Activated CD4-positive, alpha-beta T cell treated with anti-CD3 and anti-CD28 coated beads, Interleukin-2, amount 50 U/mL, for 4 hours (primary cell): ENCODE data around the gene ABI2.

Source experiments
- DNase-seq, 2 experiments: peaks; one replicate each; pipeline ENCODE4 v3.0.0-alpha.2; 2020

ABI2 gene

DNA sequence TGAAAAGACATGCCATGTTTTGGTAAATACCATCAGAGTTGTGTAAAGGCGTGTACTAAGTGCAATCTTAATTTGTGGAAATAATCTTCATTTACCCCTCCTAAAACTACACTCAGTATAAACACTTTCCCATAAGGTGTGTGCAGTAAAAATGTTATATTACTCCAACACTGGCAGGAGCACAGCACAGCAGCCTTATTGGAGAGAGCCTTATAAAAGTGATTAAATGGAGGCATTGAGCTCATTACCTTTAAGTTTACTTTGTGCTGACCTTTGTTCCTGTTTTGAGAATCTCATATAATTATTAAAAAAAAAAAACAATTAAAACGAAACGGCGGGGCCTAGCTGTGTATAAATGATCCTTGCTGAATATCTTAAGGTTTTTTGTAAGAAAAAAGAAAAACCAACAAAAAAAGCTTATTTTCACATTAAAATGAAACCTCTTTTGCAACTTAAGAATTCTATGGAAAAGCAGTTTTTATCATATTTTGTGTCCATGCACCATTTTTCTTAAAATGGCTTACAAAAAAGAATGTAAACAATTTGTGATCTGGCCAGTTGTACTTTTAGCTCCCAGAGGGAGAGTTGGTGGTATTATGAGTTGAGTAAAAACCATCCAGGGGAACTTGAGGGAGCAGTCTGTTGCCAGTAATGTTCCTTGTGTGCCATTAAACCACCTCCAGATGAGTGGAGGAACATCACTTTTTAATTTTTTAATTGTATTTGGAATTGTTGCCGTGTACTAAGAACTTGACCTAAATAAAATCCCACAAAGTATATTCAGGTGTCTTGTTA lies 103.4 kb downstream of the ABI2 start:
- no peak for DNase-seq

DNA sequence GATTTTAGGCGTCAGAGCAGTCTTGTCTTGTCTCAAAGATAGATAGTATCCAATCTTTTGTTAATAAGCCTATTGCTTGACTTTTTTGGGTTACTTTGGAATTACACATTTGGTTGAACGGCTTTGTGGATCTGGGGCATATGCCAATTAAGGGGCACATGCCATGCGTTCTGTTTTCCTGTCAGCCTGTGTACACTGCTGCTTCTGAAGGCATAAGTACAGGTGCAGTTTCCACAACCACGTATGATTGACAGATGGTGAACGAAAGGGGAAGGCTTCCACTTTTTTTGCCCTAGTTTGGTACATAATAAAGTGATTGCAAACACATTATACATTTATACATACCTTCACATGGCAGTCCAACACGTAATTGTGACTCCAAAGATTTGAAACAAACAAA lies 104.6 kb downstream of the ABI2 start:
- DNase-seq = no peak

DNA sequence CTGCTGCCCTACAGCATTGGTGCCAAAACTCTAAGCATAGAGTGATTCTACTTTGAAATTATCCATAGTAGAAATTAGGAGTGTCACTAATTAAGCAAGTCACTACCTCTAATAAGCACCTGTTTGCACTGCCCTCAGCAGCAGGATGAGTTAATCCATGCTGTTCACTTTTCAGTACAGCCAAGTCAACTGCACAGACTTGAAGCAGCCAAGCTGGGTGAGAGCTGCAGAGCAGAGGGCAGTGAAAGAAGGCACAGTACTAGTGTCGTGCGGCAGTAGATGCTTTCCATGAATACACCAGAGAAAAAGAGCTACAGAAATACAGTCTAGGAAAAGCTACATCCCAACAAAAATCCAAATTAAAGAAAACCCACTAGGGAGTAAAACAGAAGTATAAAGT lies 108.3 kb downstream of the ABI2 start:
- no peak for DNase-seq

DNA sequence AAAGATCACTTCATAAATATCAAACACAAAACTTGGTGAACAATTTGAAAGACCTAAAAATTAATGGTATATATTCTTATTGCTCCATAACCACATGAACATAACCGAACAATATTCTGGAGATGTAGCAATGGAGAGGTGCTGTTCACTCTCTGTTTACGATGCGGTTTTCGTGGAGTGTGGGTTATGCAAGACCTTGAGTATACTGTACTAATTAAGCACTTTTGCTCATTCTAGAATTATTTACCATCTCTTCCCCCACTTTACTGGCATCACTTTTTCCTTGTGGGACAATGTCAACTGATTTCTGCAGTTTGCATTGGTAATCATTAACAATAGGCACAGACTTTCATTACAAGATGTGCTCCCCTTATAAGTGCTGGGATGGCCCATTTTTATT lies 109.3 kb downstream of the ABI2 start:
- DNase-seq = no peak

DNA sequence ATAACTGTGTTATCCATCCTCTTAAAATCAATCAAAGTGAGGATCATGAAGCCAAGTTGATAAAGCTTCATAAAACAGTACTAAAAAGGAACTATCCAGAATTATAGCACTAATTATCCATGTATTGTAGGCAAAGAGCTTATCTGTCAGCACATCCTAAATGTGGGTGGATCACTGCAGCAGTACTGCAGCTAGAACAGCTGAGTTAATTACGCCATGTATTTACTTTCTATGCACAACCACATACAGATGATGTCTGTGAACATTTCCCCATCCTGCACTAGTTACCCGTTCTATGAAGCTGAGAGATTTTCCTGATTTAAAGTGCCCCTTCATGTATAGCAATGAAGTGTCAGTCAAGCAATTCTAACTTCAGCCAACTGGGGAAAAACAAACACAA lies 110.3 kb downstream of the ABI2 start:
- no peak for DNase-seq

DNA sequence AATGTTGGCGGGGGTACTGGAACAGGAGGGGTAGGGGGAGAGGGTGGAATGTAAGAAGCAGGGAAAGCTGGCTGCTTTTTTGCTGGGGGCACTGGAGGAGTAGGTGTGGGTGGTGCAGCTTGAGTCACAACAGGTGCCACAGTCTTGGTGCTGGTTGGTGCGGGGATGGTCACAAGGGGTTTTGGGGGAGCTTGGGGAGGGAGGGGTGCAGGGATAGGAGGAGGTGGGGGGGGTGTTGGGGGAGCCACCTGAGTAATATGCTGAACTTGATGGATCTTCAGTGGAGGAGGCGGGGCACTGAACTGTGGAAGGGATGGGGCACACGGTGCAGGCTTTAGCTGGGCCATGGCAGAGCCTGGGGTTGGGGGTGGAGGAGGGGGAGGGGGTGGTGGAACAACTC lies 112.5 kb downstream of the ABI2 start:
- no peak for DNase-seq

DNA sequence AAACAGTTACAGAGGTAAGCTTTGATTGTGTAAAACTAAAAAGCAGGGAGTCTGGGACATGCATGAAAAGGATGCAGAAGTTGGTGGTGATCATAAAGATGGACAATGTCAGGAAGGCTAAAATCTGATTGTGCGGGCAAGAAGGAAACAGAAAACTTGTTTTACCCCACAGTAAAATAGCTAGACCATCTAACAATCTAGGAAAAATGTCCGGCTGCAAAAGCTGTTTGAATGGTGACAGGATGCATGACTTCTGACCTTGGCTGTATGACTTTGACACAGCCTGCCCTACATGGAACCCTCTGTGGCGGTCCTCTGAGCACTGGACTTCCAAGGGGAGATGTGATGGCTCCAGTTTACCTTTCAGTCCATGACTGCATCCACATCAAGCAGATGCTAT lies 113.3 kb downstream of the ABI2 start:
- DNase-seq = no peak

DNA sequence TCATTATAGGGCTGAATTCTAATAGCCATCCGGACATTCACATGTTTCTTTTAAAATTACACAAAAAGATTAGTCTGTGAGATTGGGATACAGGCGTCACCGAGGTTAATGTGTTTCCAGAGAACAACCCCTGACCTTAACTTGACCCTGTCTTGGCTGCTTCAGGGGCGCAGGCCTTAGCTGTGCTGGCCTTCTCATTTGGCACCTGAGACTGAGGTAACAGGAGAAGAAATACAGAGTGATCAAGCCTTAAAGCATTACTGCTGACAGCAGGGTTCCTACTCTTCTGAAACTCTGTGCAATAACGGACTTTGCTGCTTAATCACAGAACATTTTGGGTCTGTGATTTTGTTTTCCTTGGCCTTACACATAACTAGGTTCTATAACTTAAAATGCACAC lies 114.3 kb downstream of the ABI2 start:
- no peak for DNase-seq

DNA sequence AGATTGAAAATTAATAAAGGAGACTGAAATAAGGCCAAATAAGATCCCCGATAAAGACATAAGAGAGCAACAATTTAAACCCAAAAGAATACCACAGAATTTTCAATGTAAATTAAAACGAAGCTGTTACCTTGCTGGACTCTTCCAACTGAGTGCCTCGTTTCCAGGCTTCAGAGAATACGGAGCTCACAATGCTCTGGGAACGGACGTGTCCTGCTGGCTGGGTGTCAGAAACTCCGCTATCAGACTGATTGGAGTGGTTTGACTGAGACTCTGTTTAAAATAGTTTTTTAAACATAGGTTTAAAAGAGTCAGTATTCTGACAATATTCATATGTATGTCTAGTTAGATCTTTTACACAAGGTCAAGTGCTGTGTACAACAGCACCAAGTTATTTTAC lies 116.5 kb downstream of the ABI2 start:
- no peak for DNase-seq

DNA sequence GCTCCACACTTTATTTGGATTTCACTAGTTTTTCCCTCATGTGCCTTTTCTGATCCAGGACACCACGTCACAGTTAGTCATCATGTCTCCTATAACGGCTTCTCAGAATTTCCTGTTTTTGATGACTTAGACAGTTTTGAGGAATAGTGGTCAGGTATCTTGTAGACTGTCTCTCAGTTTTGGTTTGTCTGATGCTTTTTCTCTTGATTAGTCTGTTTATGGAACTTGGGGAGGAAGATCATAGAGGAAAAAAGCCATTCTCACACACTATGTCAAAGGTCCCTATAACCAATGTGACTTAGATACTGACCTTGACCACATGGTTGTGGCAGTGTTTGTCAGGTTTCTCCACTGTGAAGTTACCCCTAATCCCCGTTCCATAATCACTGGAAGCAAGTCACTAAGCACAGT lies 117.9 kb downstream of the ABI2 start:
- no peak for DNase-seq

DNA sequence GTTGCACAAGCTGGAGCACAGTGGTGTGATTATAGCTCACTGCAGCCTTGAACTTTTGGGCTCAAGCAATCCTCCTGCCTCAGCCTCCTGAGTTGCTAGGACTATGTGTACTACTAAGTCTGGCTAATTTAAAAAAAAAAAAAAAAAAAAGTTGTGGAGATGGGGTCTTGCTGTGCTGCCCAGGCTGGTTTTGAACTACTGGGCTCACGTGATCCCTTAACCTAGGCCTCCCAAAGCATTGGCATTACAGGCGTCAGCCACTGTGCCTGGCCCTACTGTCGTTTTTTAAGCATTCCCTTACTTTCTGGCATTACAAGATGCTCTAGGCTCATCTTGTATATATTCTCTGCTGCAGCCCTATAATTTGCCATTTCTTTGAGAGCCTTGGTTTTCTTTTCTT lies 118.6 kb downstream of the ABI2 start:
- DNase-seq = no peak

DNA sequence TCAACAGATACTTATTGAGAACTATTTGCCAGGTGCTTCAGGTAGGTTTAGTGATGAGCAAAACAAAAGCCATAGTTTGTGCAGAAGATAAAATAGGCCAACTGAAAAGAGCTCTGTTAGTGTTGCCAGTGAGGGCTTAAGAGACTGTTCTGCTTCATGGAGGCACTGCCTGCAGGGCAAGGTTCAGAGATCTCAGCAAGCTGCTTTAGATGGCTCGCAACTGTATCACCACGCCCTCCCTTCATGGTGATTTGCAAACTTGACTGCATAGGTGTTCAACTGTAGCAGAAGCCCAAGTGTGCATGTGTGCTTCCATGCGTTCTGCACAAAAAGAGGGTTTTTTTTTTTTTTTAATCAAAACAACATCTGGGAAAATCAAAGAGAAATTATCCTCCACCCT lies 122.4 kb downstream of the ABI2 start:
- no peak for DNase-seq

DNA sequence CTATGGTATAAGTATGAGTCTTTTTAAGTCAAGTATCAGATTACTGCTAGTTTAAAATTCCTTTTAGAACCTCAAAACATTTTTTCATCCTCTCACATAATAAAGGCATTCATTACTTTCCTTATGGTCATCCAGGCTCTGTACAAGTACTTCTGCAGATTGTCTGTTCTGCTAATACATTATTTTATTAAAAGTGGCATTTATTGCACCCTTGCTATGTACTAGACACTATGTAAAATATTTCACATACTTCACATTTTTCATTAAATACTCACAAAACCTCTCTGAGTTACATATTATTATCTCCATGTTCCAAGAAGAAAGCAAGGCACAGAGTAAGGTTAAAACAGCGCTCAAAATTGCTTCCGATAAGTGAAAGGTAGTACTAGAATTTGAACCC lies 122.8 kb downstream of the ABI2 start:
- DNase-seq = no peak

DNA sequence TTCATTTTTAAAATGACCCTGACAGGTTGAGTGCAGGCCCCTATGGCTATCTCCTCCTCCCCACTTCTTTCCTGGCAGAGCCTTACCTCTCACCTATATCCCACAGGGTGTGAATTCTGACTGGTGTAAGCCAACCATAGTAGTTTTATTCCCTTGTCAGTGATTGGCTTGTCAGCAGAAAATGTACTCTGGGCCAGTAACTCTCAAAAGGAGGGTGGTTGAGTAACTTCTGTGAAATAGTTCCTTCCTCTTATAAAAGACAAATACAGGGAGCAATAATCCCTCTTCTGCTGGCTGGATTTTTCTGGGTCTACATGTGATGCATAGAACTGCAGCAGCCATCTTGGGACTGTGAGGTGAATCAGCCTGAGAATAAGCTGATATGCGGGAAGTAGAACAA lies 123.5 kb downstream of the ABI2 start:
- no peak for DNase-seq

DNA sequence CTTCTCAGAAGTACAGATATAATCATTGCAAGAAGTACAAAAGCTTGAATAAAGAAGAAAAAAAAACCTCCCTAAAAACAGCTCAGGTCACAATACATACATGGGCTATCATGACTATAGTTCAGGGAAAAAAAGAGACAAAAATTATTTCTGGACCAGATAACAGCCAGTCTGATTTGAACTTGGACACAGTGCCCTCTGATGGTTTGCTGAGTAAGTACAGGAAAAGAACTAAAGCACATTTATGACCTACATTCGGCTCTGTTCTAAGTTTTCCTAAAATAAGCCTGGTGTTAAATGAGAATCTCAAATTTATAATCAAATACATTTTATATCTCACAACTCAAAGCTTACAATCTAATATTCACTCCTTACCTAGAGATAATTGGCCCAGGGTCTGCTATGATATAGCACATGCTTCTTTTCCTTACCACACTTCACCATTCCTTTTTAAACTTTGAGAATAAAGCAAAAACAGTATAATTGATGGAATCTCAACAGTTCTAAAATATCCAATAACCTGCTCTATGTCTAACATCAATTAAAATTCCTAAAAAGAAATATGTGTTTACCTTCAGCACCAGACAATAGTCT lies 125.8 kb downstream of the ABI2 start:
- no peak for DNase-seq

DNA sequence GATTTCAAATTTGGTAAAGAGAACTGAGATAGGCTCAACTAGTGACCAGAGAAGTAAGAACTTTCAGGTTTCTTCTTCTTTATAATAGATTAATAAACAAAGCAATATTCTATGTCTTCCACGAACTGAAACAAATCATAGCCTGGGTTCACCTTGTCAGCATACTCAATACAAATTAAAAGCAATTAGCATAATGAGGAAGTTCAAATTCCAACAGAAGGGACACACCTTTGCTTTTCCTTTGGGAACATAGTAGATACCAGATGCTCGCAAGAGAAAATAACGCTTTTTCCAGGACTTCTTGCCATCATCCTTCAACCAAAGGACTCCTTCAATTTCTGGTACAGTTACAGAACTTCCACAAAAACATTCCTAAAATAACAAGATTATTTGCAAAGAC lies 127.0 kb downstream of the ABI2 start:
- DNase-seq = no peak

DNA sequence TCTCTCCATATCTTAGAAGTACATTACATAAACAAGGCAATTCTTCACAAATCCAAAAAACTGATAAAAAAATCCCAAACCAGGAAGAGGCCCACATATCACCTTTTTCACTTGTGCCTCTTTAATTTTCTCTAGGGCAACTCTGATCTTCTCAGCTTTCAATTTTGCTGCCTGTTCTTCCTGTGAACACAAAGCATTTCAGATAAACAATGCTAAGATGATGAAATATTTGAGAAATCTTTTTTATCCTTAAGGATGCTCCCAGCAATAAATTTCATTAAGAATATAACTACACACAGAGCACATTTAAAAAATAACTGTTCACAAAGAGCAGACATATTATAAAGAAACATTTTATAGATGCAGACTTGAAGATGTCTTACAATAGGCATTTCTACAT lies 133.6 kb downstream of the ABI2 start:
- DNase-seq = no peak

DNA sequence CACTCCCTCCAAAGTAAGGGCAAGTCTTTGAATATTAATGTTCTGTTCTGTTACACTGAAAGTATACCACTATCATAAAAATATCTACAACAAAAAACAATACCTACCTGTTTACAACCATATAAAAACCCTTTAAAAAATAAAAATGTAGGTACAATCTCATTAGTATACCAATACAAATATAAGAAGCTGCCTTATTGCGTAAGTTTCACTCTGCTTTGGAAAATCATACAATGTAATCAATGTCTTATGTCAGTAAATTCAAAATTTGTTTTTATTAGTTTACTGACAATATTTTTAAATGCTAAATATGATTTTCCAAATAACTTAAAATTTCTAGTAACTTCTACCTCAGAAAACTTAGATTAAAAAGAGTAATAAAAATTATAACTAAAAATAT lies 134.1 kb downstream of the ABI2 start:
- no peak for DNase-seq

DNA sequence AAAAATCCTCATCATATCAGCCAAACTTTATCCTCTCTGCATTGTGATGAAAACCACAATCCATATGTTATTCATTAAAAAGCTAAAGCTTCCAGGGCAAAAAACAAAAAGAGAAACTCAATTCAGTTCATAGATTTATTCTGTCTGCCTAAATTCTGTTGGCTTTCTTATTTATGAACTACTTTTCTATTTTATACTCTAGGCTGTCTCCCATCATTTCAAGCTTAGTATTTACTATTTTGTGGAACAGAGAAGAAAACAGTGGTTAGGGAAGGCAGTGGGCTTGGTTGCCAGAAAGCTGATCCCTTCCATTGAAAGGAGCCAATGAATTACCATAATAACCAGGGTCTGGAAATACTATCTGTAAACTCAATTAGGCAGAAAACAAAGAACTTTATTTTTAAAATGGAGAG lies 135.1 kb downstream of the ABI2 start:
- no peak for DNase-seq

DNA sequence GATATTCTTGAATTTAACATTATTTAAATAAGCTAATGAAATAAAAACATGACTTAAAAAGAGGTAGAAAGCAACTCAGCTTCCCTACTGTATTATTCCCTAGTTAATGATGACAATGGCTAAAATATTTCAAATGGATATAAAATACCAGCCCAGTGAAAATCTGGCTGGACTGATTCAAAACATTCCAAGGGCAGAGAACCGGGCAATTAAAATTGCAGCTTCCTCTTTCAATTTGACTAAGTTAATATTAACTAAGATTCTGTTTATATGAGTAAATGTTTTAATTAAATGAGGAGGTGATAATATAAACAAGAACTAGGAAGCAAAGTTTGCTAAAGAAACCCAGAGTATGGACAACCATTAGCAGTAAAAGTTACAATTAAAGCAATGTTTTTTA lies 141.4 kb downstream of the ABI2 start:
- DNase-seq = no peak

DNA sequence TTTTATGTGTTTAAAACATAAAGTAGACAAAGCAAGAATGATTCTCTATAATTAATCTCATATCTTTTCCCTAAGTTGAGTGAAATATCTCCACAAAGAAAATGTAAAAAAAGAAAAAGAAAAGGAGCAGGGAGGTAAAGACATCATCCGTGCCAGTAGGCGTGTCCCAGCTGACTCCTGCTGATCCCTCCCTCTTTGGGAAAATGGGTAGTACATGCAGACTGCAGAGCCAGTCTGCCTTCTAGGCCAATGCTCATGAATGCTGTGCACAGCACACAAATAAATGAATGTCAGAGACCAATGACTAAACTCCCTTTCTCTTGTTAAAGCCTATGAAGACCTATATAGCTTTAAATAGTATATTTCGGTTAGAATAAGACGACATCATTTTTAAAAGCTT lies 142.2 kb downstream of the ABI2 start:
- no peak for DNase-seq

DNA sequence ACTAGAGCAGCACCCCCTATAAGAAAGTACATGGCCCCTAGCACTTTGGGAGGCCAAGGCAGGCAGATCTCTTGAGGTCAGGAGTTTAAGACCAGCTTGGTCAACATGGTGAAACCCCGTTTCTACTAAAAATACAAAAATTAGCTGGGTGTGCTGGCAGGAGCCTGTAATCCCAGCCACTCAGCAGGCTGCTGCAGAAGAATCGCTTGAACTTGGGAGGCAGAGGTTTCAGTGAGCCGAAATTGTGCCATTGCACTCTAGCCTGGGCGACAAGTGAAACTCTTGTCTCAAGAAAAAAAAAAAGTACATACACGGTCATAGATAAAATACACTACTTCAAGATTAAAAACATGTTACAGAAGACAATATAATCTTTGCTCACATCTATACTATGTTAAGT lies 143.1 kb downstream of the ABI2 start:
- DNase-seq = no peak

DNA sequence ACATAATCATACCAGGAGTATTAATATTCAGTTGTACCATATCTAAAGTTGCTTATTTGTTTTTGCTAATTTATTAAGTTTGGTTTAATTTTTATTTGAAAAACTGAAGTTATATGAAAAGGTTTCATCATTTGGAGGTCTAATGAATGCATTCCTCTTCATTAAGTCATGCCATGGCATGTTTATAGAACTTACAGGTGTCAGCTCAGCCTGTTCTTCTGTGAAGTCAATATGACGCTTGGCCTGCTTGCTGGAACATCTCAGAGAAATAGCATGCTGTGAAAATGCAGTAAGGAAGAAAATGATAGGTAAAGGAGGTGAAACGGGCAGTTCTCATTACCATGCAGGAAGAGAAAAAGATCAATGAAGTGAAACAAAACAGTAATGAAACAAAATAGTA lies 148.7 kb downstream of the ABI2 start:
- DNase-seq = no peak

DNA sequence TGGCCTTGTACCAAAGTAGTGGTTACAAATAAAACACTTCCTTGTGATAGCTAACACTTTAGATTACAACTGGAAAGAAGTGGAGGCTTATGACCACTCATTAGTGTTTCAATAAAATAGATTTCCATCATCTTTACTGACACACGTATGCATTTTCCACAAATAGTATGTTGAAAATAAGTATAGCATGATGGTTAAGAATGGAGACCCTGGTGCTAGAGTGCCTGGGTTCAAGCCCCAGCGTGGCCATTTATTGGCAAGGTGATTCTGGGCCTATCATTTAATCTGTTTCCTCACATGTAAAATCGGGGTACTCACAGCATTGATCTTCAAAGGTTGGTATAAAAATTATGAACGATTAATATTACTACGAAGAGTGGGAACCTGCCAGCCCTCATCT lies 152.4 kb downstream of the ABI2 start:
- no peak for DNase-seq
